Keratinocyte (primary cell): ENCODE measurements around the gene GPC3.

Experiments
- CTCF ChIP-seq, 3 experiments: IDR thresholded peaks in 1 of 3; conservative IDR thresholded peaks in 1 of 3; optimal IDR thresholded peaks in 1 of 3; 2 replicates in 2 of 3; 3 replicates in 1 of 3; pipeline versions ENCODE3 to v1.5.1; 2011; ENCODE audit warnings: low read length in 3 of 3, mild to moderate bottlenecking in 3 of 3, moderate library complexity in 2 of 3, control low read depth in 1 of 3, inconsistent platforms in 1 of 3; ENCODE audit not compliant: insufficient read depth in 2 of 3; ENCODE audit errors: extremely low read depth in 1 of 3
- EZH2 ChIP-seq: IDR thresholded peaks from one replicate; pipeline ENCODE4 v1.6.1; 2012; ENCODE audit warnings: inconsistent platforms, mild to moderate bottlenecking, low read length, moderate library complexity

- TF ChIP-seq CTCF (optimal IDR thresholded peaks at IDR 0.05 in 1 of 3, IDR thresholded peaks at IDR 0.05 in 1 of 3, conservative IDR thresholded peaks at IDR 0.05 in 1 of 3; ENCODE audit: extremely low read depth in 1 of 3, insufficient read depth in 2 of 3, low read length in 3 of 3) (no peak), EZH2 (no peak)
These were observed 13.8 kb downstream of the GPC3 start for GRCh38 chrX:133971586-133971985.
